ENCODE measurements around the gene DTD1. TPM values are rescaled to one million over a fixed set of nuclear protein-coding genes. Genes with fewer than 3 reads are reported as not detected.

The DTD1 gene, protein sequence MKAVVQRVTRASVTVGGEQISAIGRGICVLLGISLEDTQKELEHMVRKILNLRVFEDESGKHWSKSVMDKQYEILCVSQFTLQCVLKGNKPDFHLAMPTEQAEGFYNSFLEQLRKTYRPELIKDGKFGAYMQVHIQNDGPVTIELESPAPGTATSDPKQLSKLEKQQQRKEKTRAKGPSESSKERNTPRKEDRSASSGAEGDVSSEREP
- total RNA-seq = 10 to 100 TPM; 34.9 to 45.8 TPM

DNA sequence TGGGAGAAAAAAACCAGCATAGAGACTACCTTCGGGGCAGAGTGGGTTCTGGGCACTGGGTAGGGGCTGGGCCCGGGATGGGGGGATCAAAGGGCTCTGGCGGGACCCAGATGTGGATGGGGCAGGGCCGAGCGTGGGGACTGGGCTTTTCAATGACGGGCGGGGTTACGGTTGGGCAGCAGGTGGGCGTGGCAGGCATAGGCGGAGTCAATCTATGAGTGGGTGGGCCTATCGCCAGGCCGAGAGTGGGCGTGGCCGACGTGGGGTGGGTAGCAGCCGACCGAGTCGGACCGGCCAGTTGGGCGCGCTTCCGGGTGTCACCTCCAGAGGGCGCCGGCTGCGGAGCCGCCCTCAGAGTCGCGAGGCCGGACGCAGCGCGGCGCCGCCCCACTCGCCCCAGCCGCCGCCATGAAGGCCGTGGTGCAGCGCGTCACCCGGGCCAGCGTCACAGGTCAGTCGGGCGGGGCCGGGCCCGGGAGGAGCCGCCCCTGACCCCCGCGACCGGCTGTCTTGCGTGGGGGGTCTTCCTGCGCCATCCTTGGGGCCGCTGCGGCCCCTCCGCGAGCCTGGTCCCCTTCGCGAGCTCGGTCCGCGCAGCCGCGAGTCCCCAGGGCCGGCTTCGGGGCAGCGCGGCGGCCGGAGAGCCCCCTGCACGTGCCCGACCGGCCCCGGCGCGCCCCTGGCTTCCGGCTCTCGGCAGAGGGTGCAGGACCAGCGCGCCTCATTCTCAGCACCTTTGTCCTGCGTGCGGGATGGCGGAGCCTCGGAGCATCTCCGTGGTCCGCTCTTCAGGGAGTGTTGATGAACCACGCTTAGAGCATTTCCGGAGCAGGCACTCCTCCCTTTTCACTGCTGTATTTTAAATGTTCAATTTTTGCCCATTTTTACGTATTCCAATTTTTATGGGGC, at the start of gene DTD1:
TSS of gene DTD1 (plus strand) at position 390 of the 909 bp plus-strand sequence. CDS start at position 409, 19 bp downstream.
- Mint-ChIP-seq H3K4me3 (peak within 1 kb of the TSS; percentile 82), H3K27me3 (peaks cover 8% of the 10 kb centered on the region), H3K9me3 (no peaks in the 10 kb centered on the region), H3K27ac (peak within 1 kb of the TSS; percentile 91), H3K4me1 (peaks cover 16% of the 10 kb centered on the region), H3K36me3 (ENCODE audit: low read depth) (peaks cover under 1% of the 10 kb centered on the region)
- peak; percentile 92 for ATAC-seq (replicated peaks)

DNA sequence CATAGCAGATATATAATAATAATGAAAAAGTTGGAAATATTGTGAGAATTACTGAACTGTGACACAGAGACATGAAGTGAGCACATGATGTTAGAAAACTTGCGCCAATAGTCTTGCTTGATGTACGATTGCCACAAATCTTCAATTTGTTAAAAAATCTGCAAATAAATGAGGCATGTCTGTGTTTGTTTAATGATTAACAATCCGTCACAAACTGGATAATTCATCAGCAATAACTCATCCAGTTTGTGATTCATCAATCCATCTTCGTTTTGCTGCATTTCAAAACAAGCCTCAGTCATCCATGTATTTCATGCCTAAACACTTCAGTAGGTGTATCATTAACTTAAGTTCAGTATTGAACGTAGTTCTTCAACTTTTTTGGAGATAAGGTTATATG, 46.1 kb upstream of the DTD1 start:
- H3K36me3 Mint-ChIP-seq (ENCODE audit: low read depth) = peaks cover 97% of the 10 kb centered on the region

DNA sequence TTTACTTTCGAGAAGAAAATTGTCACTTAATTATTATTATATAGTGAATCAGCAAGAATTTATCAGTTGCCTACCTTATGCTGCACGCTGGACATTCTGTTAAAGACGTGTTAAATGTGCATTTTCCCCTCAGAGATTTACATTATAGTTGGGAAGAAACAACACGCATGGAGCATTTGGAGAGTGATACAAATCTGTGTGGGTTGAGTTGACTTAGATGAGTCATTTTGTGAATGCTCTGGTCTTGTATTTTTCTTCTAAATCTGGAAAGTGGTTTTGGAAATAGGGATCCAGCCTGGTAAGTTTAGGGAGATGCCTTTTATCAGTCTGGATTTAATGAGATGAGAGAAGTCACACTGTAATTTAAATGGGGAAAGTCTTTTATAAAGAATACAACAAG, 44.6 kb upstream of the DTD1 start:
- no peaks in the 10 kb centered on the region for H3K9me3 Mint-ChIP-seq
- no peak overlapping the region for H3K4me3 Mint-ChIP-seq
- no peaks in the 10 kb centered on the region for H3K27me3 Mint-ChIP-seq
- H3K4me1 Mint-ChIP-seq = peaks cover 4% of the 10 kb centered on the region
- peaks cover 97% of the 10 kb centered on the region for H3K36me3 Mint-ChIP-seq (ENCODE audit: low read depth)
- H3K27ac Mint-ChIP-seq = peak overlapping the region; percentile 8
- ATAC-seq (replicated peaks) = no peak

More for the DNA sequence above, 46.1 kb upstream of the DTD1 start:
- no peak for ATAC-seq (replicated peaks)
- H3K4me3 Mint-ChIP-seq = no peak overlapping the region
- no peaks in the 10 kb centered on the region for H3K9me3 Mint-ChIP-seq
- peaks cover 4% of the 10 kb centered on the region for H3K4me1 Mint-ChIP-seq
- no peak overlapping the region for H3K27ac Mint-ChIP-seq
- no peaks in the 10 kb centered on the region for H3K27me3 Mint-ChIP-seq

DNA sequence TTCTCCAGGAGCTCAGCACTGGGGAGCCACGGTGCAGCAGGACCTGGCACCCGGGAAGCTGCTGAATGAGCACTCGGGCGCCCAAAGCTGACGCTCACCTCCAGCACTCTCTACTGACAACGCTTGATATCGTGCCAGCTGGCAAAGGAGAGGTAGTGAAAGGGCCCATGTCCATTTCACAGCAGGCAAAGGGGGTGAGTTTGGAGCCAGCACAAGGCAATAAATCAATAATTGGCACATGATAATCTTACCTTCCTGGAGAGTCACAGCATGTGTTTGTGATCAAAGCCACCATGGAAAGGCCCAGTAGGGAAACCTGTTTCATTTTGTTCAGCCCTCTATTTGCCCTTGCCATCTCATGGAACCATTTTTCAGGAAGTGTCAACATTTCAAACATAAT, 43.9 kb upstream of the DTD1 start:
- no peak for ATAC-seq (replicated peaks)

DNA sequence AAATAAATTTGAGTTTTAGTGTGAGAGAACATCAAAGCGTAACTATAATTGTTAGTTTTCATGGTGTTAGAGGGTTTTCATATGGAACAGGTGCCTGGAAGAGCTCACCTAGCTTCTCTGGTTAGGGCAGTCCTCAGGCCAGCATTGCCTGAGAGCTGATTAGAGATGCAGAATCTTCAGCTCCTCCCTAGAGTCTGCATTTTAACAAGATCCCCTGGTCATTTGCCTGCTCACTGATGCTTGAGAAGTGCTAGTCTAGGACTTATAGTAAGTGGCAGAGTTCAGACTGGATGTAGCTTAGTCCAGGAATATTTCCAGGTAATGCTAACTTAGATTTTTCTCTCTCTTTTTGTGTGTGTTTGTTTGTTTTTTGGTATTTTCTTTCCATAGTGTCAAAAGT, 42.3 kb upstream of the DTD1 start:
- Mint-ChIP-seq H3K27me3 (no peaks in the 10 kb centered on the region), H3K4me3 (no peak overlapping the region), H3K27ac (no peak overlapping the region), H3K36me3 (ENCODE audit: low read depth) (peaks cover 95% of the 10 kb centered on the region), H3K4me1 (no peaks in the 10 kb centered on the region), H3K9me3 (no peaks in the 10 kb centered on the region)
- ATAC-seq (replicated peaks) = no peak

More for the DNA sequence above, 43.9 kb upstream of the DTD1 start:
- no peaks in the 10 kb centered on the region for H3K27me3 Mint-ChIP-seq
- H3K4me1 Mint-ChIP-seq = peaks cover 4% of the 10 kb centered on the region
- H3K9me3 Mint-ChIP-seq = no peaks in the 10 kb centered on the region
- no peak overlapping the region for H3K4me3 Mint-ChIP-seq
- peak overlapping the region; percentile 25 for H3K27ac Mint-ChIP-seq
- peaks cover 97% of the 10 kb centered on the region for H3K36me3 Mint-ChIP-seq (ENCODE audit: low read depth)

DNA sequence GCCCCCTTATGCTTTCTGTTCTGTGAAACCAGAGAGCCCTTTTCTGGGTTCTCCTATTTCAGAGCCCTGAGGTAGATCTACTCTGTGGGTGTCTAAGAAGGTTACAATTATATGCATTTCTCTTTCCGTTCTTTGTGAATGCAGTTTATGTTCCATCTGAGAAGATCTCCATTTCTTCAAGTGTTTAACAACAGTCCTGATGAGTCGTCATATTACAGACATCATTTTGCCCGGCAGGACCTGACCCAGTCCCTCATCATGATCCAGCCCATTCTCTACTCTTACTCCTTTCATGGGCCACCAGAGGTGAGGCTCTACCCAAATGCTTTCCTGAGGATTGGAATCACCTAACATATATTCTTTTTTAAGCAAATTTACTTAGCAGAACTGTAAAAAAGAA, 39.4 kb upstream of the DTD1 start:
- Mint-ChIP-seq H3K4me3 (no peak overlapping the region), H3K9me3 (no peaks in the 10 kb centered on the region), H3K27me3 (no peaks in the 10 kb centered on the region), H3K27ac (no peak overlapping the region), H3K4me1 (no peaks in the 10 kb centered on the region), H3K36me3 (ENCODE audit: low read depth) (peaks cover 95% of the 10 kb centered on the region)
- ATAC-seq (replicated peaks) = no peak

DNA sequence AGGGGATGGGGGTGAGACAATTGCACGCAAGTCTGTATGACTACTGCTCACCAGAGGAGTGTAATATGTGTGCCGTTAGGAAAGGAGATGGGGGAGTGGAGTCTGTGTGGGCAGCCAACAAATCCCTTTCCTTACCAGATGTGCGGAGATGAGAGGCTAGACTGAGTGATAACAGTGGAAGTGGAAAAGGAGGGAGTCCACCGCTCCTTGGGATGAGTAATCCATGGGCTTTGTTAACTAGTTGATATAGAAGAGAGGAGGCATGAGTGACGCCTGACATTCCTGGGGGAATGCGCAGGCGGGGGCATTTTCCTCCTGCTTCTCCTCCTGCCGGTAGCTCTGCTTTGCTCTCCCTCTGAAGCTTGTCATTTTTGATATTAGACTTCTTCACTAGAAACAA, 34.1 kb upstream of the DTD1 start:
- Mint-ChIP-seq H3K4me1 (no peaks in the 10 kb centered on the region), H3K9me3 (no peaks in the 10 kb centered on the region), H3K36me3 (ENCODE audit: low read depth) (peaks cover 95% of the 10 kb centered on the region), H3K27me3 (no peaks in the 10 kb centered on the region), H3K27ac (peak overlapping the region; percentile 39), H3K4me3 (no peak overlapping the region)
- no peak for ATAC-seq (replicated peaks)

DNA sequence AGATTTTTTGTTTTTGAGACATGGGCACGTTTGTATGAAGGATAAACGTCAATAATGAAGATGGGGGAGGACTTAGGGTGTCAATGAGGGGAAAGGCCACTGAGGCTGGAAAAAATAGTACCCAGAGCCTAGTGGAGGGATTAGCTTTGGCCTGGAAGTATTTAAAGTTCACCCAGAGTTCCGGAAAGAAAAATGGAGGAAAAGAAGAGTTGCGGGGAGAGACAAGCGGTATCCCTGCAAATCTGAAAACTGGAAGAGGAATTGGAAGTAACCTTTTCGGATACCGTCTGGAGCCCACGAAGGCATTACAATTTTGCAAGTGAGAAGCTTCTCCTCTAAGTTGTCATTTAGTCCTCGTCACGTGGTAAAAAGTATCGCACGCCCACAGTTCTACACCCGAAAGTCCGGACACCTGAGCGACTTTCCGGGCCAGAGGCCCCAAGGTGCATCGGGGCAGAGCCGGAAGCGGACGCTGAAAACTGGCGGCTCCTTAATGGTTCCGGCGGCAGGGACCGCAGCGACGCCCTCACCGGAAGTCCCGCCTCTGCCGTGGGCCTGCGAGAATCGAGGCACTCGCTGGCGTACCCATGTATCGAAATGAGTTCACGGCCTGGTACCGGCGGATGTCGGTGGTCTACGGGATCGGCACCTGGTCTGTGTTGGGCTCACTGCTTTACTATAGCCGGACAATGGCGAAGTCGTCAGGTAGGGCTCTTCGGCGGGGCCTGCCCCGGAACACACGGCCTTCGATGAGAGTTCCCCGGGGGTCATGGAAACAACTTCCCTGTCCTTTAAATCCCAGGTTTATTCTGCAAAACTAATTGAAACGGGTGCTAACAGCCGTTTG, 20.7 kb upstream of the DTD1 start, which contains the start of gene SMIM26:
TSS of gene SMIM26 (plus strand) at position 541 of the 847 bp plus-strand sequence. CDS start at position 588, 47 bp downstream.
- Mint-ChIP-seq H3K9me3 (no peaks in the 10 kb centered on the region), H3K36me3 (ENCODE audit: low read depth) (peaks cover 50% of the 10 kb centered on the region), H3K4me3 (peak within 1 kb of the TSS; percentile 92), H3K27me3 (no peaks in the 10 kb centered on the region), H3K27ac (peak within 1 kb of the TSS; percentile 93), H3K4me1 (peaks cover 5% of the 10 kb centered on the region)
- peak; percentile 99 for ATAC-seq (replicated peaks)

DNA sequence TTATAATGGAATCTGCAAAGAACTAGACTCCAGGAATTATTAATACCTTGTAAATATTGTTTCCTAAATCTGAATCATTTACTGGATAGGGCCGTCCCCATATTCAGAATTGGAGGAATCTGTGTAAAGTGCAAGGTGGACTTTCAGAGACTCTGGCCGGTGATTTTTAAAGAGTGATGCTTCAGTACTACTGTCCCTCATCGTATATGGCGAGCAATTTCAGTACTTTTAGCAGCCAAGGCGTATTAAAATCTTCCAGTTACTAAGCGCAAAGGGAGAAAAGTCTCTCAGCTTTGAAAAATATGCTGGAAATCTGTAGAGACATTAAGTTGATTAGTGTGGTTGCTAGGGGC, 20.1 kb upstream of the DTD1 start:
- H3K36me3 Mint-ChIP-seq (ENCODE audit: low read depth) = peaks cover 50% of the 10 kb centered on the region
- H3K9me3 Mint-ChIP-seq = no peaks in the 10 kb centered on the region
- H3K4me1 Mint-ChIP-seq = peaks cover 10% of the 10 kb centered on the region
- peak overlapping the region; percentile 93 for H3K27ac Mint-ChIP-seq
- ATAC-seq (replicated peaks) = peak; percentile 29
- H3K4me3 Mint-ChIP-seq = peak overlapping the region; percentile 92
- no peaks in the 10 kb centered on the region for H3K27me3 Mint-ChIP-seq

DNA sequence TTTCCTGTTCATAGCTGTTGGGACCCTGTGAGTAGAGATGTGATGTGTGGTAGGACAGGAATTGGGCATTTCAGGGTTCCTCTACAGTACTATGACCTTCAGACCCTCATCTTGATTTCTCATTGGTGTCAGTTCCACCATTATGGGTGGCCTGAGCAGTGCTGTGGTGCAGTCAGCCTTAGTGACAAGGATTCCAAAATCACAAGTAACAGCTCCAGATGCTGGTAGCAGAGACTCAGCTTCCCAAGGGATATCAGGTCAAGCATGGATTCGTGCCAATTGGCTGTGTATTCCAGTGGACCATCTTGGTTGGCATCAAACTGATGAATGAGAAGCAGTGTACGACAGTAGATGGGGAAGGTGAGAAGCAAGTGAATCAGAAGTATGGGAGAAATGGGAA, 16.8 kb upstream of the DTD1 start:
- peaks cover 46% of the 10 kb centered on the region for H3K36me3 Mint-ChIP-seq (ENCODE audit: low read depth)
- H3K27me3 Mint-ChIP-seq = no peaks in the 10 kb centered on the region
- H3K4me3 Mint-ChIP-seq = no peak overlapping the region
- no peak for ATAC-seq (replicated peaks)
- no peaks in the 10 kb centered on the region for H3K9me3 Mint-ChIP-seq
- H3K27ac Mint-ChIP-seq = peak overlapping the region; percentile 53
- H3K4me1 Mint-ChIP-seq = peaks cover 10% of the 10 kb centered on the region

DNA sequence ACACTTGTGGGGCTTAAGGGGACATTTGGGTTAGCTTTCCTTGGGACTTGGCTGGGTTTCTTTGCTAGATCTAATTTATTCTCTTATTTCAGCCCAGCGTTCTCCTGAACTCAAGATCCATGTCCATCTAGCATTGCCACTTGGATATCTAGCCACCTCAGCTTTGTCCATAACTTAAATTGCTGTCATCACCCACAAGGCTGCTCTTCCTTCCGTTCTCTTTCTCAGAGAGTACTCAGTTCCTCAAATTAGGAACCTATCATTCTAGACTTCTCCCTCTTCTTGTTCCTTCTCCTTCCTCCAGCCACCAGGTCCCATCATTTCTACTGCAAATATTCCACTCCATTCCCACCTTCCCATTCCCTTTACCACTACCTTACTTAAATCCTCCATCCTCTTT, 16.3 kb upstream of the DTD1 start:
- H3K4me1 Mint-ChIP-seq = peaks cover 10% of the 10 kb centered on the region
- no peak for ATAC-seq (replicated peaks)
- no peak overlapping the region for H3K27ac Mint-ChIP-seq
- no peak overlapping the region for H3K4me3 Mint-ChIP-seq
- H3K36me3 Mint-ChIP-seq (ENCODE audit: low read depth) = peaks cover 44% of the 10 kb centered on the region
- H3K27me3 Mint-ChIP-seq = no peaks in the 10 kb centered on the region
- H3K9me3 Mint-ChIP-seq = no peaks in the 10 kb centered on the region

DNA sequence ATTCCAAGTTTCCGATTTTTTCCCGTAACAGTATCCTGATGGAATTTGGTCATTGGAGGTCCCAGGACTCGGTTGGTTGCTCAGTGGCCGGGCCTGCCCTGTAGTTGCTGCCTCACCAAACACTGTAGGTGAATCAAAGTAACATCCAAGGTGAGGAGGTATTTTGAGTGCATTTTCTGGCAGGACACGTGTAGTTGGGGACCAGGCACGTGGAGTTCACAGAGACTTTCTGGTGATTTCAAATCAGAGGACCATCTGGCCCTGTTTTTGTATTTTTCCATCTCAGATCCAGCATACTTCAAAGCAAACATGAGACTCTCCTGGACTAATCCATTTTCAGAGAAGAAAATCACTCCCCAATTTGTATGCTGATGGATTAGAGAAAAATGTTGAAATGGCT, 9.9 kb upstream of the DTD1 start:
- Mint-ChIP-seq H3K9me3 (no peaks in the 10 kb centered on the region), H3K27ac (no peak overlapping the region), H3K4me1 (no peaks in the 10 kb centered on the region), H3K27me3 (no peaks in the 10 kb centered on the region), H3K36me3 (ENCODE audit: low read depth) (no peaks in the 10 kb centered on the region), H3K4me3 (no peak overlapping the region)
- ATAC-seq (replicated peaks) = no peak

DNA sequence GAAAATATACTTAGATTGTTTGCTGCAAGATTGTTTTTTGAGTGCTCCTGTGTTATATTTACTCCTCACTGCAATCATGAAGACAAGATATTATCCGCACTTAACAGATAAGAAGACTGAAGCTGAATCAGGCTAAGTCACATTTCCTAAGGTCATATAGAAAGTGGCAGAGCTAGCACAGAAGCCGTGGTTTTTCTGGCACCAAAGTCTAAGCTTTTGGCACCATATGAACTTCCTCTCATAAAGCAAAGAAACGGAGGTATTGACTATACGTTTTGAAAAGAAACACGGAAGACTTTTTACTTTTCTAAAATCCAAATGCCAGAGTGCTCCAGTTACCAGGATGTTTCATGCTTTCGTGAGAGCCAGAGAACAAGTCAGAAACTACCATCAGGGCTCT, 9.3 kb upstream of the DTD1 start:
- H3K27me3 Mint-ChIP-seq = peaks cover under 1% of the 10 kb centered on the region

DNA sequence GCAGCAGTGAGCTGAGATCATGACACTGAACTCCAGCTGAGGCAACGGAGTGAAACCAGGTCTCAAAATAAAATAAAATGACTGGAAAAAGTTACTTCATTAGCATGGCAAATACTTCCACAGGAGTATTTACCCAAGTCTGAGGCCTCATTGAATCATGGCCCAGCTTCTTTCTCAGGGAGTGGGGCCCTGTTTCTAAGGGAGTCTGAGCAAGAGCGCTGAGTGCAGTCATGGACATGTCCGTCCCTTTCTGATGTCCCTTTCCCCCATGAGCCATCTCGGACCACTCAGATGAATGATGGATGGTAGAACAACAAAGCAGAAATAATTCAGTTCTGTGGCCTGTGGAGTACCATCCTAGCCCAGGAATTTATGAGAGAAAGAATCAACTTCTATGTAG, 7.8 kb upstream of the DTD1 start:
- no peak for ATAC-seq (replicated peaks)
- Mint-ChIP-seq H3K27me3 (peaks cover 8% of the 10 kb centered on the region), H3K4me1 (no peaks in the 10 kb centered on the region), H3K27ac (no peak overlapping the region), H3K9me3 (no peaks in the 10 kb centered on the region), H3K4me3 (no peak overlapping the region), H3K36me3 (ENCODE audit: low read depth) (no peaks in the 10 kb centered on the region)

More for the DNA sequence above, 9.3 kb upstream of the DTD1 start:
- Mint-ChIP-seq H3K4me3 (no peak overlapping the region), H3K4me1 (no peaks in the 10 kb centered on the region), H3K36me3 (ENCODE audit: low read depth) (no peaks in the 10 kb centered on the region), H3K9me3 (no peaks in the 10 kb centered on the region), H3K27ac (peak overlapping the region; percentile 22)
- ATAC-seq (replicated peaks) = no peak
